Frontal cortex (tissue), 4 donors: ENCODE data around the gene RASSF9. TPM values are rescaled to one million over a fixed set of nuclear protein-coding genes. Genes with fewer than 3 reads are reported as not detected.

Source experiments
- DNase-seq, 2 donors: peaks; one replicate each; pipeline ENCODE4 v3.0.0; 2012; ENCODE audit warnings: low spot score in 2 of 2
- FAIRE-seq: peaks from 2 replicates; lab custom pipeline; 2012; peaks lifted over from hg19 to GRCh38; lab: Jason Lieb, UNC
- total RNA-seq: library from RNA; depleted of rRNA; stranded (reverse); fragments of >200 nt; gene quantifications from one replicate; pipeline ENCODE4 v1.2.3, GENCODE V29; 2014
- donor health status: control.
- donor health status: control.
- donor health status: control.

The RASSF9 gene
- total RNA-seq, 1 donor from 2014 or later: 0.41 TPM

DNA sequence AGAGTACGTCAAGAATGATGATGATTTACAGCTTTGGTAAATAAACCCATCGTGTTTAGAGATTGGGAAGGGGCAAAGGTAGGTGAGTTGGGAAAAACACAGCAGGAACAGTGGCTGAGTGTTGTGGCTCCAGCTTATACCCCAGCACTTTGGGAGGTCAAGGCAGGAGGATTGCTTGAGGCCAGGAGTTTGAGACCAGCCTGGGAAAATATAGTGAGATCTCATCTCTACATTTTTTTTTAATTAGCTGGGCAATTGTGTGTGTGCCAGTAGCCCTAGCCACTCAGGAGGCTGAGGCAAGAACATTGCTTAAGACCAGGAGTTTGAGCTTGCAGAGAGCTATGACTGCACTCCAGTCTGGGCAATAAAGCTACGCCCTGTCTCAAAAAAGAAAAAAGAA, 77.1 kb downstream of the RASSF9 start:
- FAIRE-seq: no peak
- DNase-seq: no peak

DNA sequence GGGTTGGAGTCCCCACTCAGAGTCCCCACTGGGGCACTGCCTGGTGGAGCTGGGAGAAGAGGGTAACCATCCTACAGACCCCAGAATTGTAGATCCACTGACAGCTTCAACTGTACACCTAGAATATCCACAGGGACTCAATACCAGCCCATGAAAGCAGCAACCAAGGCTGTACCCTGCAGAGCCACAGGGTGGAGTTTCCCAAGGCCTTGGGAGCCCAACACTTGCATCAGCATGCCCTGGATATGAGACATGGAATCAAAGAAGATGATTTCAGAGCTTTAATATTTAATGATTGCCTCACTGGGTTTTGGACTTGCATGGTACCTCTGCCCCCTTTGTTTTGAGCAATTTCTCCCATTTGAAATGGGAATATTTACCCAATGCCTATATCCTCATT, 80.4 kb downstream of the RASSF9 start:
- FAIRE-seq: no peak

More for the DNA sequence above, 80.4 kb downstream of the RASSF9 start:
- DNase-seq: no peak

Other genes with a start within 250 kb of the RASSF9 start
- 6.5 TPM for gene NTS, start 37.9 kb upstream of the RASSF9 start, total RNA-seq